ENCODE results near the gene EIF4E2.

DNA sequence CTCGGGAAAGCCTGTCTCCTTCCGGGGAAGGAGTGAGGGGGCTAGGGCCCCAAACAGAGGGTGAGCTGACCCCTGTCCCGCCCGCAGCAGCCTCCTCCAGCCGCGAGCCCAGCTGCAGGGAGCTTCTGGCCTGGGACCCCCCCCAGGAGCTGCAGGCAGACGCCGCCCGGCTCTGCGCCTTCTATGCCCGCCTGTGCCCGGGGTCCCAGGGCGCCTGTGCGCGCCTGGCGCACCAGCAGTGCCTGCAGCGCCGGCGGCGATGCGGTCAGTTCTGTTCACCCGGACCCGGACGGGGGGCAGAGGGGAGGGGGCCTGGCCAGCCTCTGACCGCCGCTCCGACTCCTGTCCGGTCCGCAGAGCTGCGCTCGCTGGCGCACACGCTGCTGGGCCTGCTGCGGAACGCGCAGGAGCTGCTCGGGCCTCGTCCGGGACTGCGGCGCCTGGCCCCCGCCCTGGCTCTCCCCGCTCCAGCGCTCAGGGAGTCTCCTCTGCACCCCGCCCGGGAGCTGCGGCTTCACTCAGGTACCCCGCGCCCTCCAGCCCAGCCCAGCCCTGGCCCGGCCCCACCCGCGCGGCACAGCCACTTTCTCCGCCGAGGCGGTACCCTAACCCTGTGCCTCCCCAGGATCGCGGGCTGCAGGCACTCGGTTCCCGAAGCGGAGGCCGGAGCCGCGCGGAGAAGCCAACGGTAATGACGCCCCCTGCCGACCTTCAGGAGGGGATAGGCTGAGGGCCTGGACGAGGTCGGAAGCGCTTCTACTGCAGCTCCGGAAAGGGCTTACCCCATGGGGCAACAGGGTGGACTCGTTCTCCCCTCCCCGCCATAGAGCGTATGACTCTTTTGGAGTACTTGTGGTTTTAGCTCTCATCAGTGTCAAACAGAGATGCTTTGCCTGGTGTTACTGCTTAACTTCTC is 26.5 kb upstream of the EIF4E2 start:
- TF ChIP-seq, protein P1, sequence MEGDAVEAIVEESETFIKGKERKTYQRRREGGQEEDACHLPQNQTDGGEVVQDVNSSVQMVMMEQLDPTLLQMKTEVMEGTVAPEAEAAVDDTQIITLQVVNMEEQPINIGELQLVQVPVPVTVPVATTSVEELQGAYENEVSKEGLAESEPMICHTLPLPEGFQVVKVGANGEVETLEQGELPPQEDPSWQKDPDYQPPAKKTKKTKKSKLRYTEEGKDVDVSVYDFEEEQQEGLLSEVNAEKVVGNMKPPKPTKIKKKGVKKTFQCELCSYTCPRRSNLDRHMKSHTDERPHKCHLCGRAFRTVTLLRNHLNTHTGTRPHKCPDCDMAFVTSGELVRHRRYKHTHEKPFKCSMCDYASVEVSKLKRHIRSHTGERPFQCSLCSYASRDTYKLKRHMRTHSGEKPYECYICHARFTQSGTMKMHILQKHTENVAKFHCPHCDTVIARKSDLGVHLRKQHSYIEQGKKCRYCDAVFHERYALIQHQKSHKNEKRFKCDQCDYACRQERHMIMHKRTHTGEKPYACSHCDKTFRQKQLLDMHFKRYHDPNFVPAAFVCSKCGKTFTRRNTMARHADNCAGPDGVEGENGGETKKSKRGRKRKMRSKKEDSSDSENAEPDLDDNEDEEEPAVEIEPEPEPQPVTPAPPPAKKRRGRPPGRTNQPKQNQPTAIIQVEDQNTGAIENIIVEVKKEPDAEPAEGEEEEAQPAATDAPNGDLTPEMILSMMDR (conservative IDR thresholded peaks at IDR 0.05) = no peak
- no peak for TF ChIP-seq EZH2 (IDR thresholded peaks at IDR 0.05; ENCODE audit: low read depth)

All from PC-9 (cell line).